Measurements from ENCODE around the gene IFT122.

GRCh38 chr3:129435367-129435766, 4.7 kb upstream of the IFT122 start:
- no peak for TF ChIP-seq MYC (IDR thresholded peaks at IDR 0.05; ENCODE audit: low read depth, low read length)
- TF ChIP-seq, protein P1, sequence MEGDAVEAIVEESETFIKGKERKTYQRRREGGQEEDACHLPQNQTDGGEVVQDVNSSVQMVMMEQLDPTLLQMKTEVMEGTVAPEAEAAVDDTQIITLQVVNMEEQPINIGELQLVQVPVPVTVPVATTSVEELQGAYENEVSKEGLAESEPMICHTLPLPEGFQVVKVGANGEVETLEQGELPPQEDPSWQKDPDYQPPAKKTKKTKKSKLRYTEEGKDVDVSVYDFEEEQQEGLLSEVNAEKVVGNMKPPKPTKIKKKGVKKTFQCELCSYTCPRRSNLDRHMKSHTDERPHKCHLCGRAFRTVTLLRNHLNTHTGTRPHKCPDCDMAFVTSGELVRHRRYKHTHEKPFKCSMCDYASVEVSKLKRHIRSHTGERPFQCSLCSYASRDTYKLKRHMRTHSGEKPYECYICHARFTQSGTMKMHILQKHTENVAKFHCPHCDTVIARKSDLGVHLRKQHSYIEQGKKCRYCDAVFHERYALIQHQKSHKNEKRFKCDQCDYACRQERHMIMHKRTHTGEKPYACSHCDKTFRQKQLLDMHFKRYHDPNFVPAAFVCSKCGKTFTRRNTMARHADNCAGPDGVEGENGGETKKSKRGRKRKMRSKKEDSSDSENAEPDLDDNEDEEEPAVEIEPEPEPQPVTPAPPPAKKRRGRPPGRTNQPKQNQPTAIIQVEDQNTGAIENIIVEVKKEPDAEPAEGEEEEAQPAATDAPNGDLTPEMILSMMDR (IDR thresholded peaks at IDR 0.05; ENCODE audit: extremely low read depth in 1 of 2, insufficient read depth in 1 of 2, low read depth in 1 of 2, low read length in 2 of 2) = no peak
- no peak for TF ChIP-seq POLR2A (IDR thresholded peaks at IDR 0.05; ENCODE audit: low read depth, low read length)

Data from endothelial cell of umbilical vein (primary cell).